ELF-1 (cell line): ENCODE measurements around the gene KLK11.

Experiments used
- DNase-seq: peaks from one replicate; pipeline ENCODE4 v3.0.0-alpha.2; 2016; ENCODE audit warnings: low read depth, low spot score

KLK11 gene

GRCh38 chr19:51026554-51026831 lies at the start of gene KLK11:
Gene KLK11, minus strand, starts transcription at chr19:51026616. Its CDS starts 985 bp downstream, at chr19:51025631.
- DNase-seq: no peak

- no peak for DNase-seq
Observed at GRCh38 chr19:51075998-51076397, 49.6 kb upstream of the KLK11 start.

- no peak for DNase-seq
Observed at GRCh38 chr19:51071095-51071405, 44.6 kb upstream of the KLK11 start.

- DNase-seq: no peak
Observed at GRCh38 chr19:51070334-51071094, 44.1 kb upstream of the KLK11 start.

- no peak for DNase-seq
Observed at GRCh38 chr19:51066393-51067186, 40.2 kb upstream of the KLK11 start.

- DNase-seq: no peak
Observed at GRCh38 chr19:51065221-51065960, 39.0 kb upstream of the KLK11 start.

- peak; percentile 39 for DNase-seq
Observed at GRCh38 chr19:51064534-51065220, 38.3 kb upstream of the KLK11 start, which contains the start of gene KLK13. Gene KLK13, minus strand, starts transcription at chr19:51065092. Its CDS starts 25 bp downstream, at chr19:51065067.

GRCh38 chr19:51063664-51064063 lies 37.2 kb upstream of the KLK11 start:
- no peak for DNase-seq

GRCh38 chr19:51060973-51061372 lies 34.6 kb upstream of the KLK11 start:
- DNase-seq: no peak

GRCh38 chr19:51060336-51060735 lies 33.9 kb upstream of the KLK11 start:
- no peak for DNase-seq

GRCh38 chr19:51059715-51060114 lies 33.3 kb upstream of the KLK11 start:
- DNase-seq: no peak

GRCh38 chr19:51055866-51056265 lies 29.4 kb upstream of the KLK11 start:
- no peak for DNase-seq

GRCh38 chr19:51047031-51047335 lies 20.6 kb upstream of the KLK11 start:
- DNase-seq: no peak

GRCh38 chr19:51044327-51044726 lies 17.9 kb upstream of the KLK11 start:
- DNase-seq: no peak

- no peak for DNase-seq
Observed at GRCh38 chr19:51043497-51043896, 17.1 kb upstream of the KLK11 start.

- no peak for DNase-seq
Observed at GRCh38 chr19:51040151-51040550, 13.7 kb upstream of the KLK11 start.

- DNase-seq: no peak
Observed at GRCh38 chr19:51036519-51036918, 10.1 kb upstream of the KLK11 start.

GRCh38 chr19:51034704-51035103 lies 8.3 kb upstream of the KLK11 start, which contains the start of gene KLK12:
Gene KLK12, minus strand, starts transcription at chr19:51035002. Its CDS starts 381 bp downstream, at chr19:51034621.
- no peak for DNase-seq

- no peak for DNase-seq
Observed at GRCh38 chr19:51031880-51032225, 5.4 kb upstream of the KLK11 start.

GRCh38 chr19:51031220-51031879 lies 4.9 kb upstream of the KLK11 start:
- DNase-seq: no peak

GRCh38 chr19:51030631-51031030 lies 4.2 kb upstream of the KLK11 start:
- DNase-seq: no peak

GRCh38 chr19:51029718-51030117 lies 3.3 kb upstream of the KLK11 start:
- DNase-seq: no peak
